ENCODE measurements around the gene OSTM1.

OSTM1 gene

GRCh38 chr6:108100003-108100402, 25.5 kb upstream of the OSTM1 start:
- DNase-seq, result no peak

GRCh38 chr6:108097882-108098281, 23.3 kb upstream of the OSTM1 start:
- no peak for DNase-seq

- DNase-seq, result no peak
Observed at GRCh38 chr6:108093781-108094300, 19.3 kb upstream of the OSTM1 start.

GRCh38 chr6:108091288-108091687, 16.7 kb upstream of the OSTM1 start:
- DNase-seq, result no peak

- DNase-seq, result no peak
Observed at GRCh38 chr6:108083349-108083748, 8.8 kb upstream of the OSTM1 start.

GRCh38 chr6:108082539-108082938, 8.0 kb upstream of the OSTM1 start:
- DNase-seq, result no peak

- DNase-seq, result no peak
Observed at GRCh38 chr6:108080010-108080780, 5.7 kb upstream of the OSTM1 start.

- DNase-seq, result no peak
Observed at GRCh38 chr6:108078191-108078590, 3.6 kb upstream of the OSTM1 start.

- no peak for DNase-seq
Observed at GRCh38 chr6:108074057-108074358, 533 bp downstream of the OSTM1 start.

GRCh38 chr6:108071736-108072276, 2.7 kb downstream of the OSTM1 start:
- DNase-seq, result no peak

- DNase-seq, result no peak
Observed at GRCh38 chr6:108068618-108069017, 5.9 kb downstream of the OSTM1 start.

GRCh38 chr6:108068182-108068581, 6.4 kb downstream of the OSTM1 start:
- DNase-seq, result no peak

- no peak for DNase-seq
Observed at GRCh38 chr6:108052706-108053105, 21.8 kb downstream of the OSTM1 start.

- DNase-seq, result no peak
Observed at GRCh38 chr6:108051481-108051880, 23.1 kb downstream of the OSTM1 start.

GRCh38 chr6:108039681-108040080, 34.9 kb downstream of the OSTM1 start:
- DNase-seq, result no peak

GRCh38 chr6:108036884-108037283, 37.7 kb downstream of the OSTM1 start:
- no peak for DNase-seq

GRCh38 chr6:108031968-108032367, 42.6 kb downstream of the OSTM1 start:
- no peak for DNase-seq

- DNase-seq, result no peak
Observed at GRCh38 chr6:108030211-108030610, 44.3 kb downstream of the OSTM1 start.

- no peak for DNase-seq
Observed at GRCh38 chr6:108029226-108029921, 45.2 kb downstream of the OSTM1 start.

- no peak for DNase-seq
Observed at GRCh38 chr6:108027594-108027993, 46.9 kb downstream of the OSTM1 start.

- DNase-seq, result no peak
Observed at GRCh38 chr6:108027056-108027455, 47.5 kb downstream of the OSTM1 start.

- DNase-seq, result no peak
Observed at GRCh38 chr6:108024427-108025073, 50.0 kb downstream of the OSTM1 start.

GRCh38 chr6:108020472-108021116, 53.9 kb downstream of the OSTM1 start:
- no peak for DNase-seq
